Hepatocyte (in vitro differentiated cells): Measurements from ENCODE around the gene SELENOM.

ENCODE experiments used
- EZH2 ChIP-seq: fragments of 200-600 bp; sonication (generic); IDR thresholded peaks from 2 replicates; pipeline ENCODE4 v1.6.1; 2016; ENCODE audit warnings: antibody characterized with exemption, mild to moderate bottlenecking, borderline replicate concordance
- EZH2phosphoT487 ChIP-seq: fragments of 200-600 bp; sonication (generic); IDR thresholded peaks from one replicate; pipeline ENCODE4 v1.6.1; 2018; ENCODE audit warnings: antibody characterized with exemption, mild to moderate bottlenecking, low read depth, moderate library complexity; ENCODE audit not compliant: unreplicated experiment, severe bottlenecking
- TF ChIP-seq, protein P1 (sequence below): fragments of 200-600 bp; sonication (generic); IDR thresholded peaks from 2 replicates; pipeline ENCODE4 v1.5.1; 2016; ENCODE audit warnings: antibody characterized with exemption, mild to moderate bottlenecking; ENCODE audit not compliant: poor library complexity

DNA sequence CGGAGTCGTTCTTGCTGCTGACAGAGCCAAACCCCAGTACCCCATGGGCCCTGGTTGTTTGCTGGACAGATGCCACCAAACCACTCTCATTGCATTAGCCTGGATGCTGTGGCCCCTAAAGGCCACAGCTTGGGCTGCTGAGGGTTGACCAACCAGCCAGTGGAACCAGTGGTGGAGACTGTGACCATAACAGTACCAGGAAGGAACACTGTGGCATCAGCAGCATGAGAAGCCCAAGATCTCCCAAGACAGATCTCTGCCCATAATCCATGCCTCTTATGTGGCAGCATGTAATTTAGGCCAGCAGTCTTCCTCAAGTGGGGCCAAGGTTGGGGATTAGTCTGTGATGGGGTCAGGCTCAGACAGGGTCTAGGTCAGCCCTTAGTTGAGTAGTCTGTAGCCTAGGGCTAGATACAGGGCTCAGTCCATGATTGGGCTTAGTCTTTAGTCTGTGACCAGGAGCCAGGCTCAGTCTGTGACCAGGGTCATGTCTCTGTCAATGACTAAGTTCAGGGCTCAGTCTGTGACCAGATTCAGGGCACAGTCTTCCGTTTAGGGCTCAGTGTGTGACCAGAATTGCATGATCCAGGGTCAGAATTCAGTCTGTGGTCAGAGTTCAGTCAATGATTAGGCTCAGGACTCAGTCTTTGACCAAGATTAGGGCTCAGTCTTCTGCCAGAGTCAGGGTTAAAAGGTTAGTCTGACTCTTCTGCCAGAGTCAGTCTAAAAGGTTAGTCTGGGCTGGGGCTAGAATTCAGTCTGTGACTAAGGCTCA lies 10.9 kb upstream of the SELENOM start:
- TF ChIP-seq, protein P1, sequence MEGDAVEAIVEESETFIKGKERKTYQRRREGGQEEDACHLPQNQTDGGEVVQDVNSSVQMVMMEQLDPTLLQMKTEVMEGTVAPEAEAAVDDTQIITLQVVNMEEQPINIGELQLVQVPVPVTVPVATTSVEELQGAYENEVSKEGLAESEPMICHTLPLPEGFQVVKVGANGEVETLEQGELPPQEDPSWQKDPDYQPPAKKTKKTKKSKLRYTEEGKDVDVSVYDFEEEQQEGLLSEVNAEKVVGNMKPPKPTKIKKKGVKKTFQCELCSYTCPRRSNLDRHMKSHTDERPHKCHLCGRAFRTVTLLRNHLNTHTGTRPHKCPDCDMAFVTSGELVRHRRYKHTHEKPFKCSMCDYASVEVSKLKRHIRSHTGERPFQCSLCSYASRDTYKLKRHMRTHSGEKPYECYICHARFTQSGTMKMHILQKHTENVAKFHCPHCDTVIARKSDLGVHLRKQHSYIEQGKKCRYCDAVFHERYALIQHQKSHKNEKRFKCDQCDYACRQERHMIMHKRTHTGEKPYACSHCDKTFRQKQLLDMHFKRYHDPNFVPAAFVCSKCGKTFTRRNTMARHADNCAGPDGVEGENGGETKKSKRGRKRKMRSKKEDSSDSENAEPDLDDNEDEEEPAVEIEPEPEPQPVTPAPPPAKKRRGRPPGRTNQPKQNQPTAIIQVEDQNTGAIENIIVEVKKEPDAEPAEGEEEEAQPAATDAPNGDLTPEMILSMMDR: no peak
- no peak for TF ChIP-seq EZH2phosphoT487
- TF ChIP-seq EZH2: no peak
